Measurements from ENCODE around the gene BRME1.

GRCh38 chr19:13872339-13872694 is 33.6 kb downstream of the BRME1 start:
- TF ChIP-seq CTCF (IDR thresholded peaks at IDR 0.05; ENCODE audit: poor library complexity, severe bottlenecking) (no peak), EZH2 (IDR thresholded peaks at IDR 0.05; ENCODE audit: borderline replicate concordance, insufficient read depth, low read length, poor library complexity, severe bottlenecking) (no peak), EP300 (conservative IDR thresholded peaks at IDR 0.05; ENCODE audit: poor library complexity, severe bottlenecking) (no peak), TAF1 (IDR thresholded peaks at IDR 0.05; ENCODE audit: low read depth) (no peak), POLR2AphosphoS5 (IDR thresholded peaks at IDR 0.05) (no peak), SMC3 (conservative IDR thresholded peaks at IDR 0.05; ENCODE audit: poor library complexity) (no peak), MXI1 (conservative IDR thresholded peaks at IDR 0.05; ENCODE audit: poor library complexity, severe bottlenecking) (no peak)
- TF ChIP-seq, protein P1, sequence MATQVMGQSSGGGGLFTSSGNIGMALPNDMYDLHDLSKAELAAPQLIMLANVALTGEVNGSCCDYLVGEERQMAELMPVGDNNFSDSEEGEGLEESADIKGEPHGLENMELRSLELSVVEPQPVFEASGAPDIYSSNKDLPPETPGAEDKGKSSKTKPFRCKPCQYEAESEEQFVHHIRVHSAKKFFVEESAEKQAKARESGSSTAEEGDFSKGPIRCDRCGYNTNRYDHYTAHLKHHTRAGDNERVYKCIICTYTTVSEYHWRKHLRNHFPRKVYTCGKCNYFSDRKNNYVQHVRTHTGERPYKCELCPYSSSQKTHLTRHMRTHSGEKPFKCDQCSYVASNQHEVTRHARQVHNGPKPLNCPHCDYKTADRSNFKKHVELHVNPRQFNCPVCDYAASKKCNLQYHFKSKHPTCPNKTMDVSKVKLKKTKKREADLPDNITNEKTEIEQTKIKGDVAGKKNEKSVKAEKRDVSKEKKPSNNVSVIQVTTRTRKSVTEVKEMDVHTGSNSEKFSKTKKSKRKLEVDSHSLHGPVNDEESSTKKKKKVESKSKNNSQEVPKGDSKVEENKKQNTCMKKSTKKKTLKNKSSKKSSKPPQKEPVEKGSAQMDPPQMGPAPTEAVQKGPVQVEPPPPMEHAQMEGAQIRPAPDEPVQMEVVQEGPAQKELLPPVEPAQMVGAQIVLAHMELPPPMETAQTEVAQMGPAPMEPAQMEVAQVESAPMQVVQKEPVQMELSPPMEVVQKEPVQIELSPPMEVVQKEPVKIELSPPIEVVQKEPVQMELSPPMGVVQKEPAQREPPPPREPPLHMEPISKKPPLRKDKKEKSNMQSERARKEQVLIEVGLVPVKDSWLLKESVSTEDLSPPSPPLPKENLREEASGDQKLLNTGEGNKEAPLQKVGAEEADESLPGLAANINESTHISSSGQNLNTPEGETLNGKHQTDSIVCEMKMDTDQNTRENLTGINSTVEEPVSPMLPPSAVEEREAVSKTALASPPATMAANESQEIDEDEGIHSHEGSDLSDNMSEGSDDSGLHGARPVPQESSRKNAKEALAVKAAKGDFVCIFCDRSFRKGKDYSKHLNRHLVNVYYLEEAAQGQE (IDR thresholded peaks at IDR 0.05; ENCODE audit: borderline replicate concordance), result no peak
